ENCODE results near the gene SRBD1.

DNA sequence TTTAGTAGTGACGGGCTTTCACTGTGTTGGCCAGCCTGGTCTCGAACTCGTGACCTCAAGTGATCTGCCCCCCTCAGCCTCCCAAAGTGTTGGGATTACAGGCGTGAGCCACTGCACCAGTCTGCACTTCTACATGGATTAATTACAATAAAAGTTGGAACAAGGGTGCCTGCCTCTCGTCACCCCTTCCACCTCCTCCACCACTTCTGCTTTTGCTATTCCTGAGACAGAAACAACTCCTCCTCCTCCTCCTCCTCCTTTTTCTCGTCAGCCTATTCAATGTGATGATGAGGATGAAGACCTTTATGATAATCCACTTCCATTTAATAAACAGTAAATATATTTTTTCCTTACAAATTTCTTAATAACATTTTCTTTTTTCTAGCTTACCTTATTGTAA, 35.2 kb downstream of the SRBD1 start:
- TF ChIP-seq, protein P1, sequence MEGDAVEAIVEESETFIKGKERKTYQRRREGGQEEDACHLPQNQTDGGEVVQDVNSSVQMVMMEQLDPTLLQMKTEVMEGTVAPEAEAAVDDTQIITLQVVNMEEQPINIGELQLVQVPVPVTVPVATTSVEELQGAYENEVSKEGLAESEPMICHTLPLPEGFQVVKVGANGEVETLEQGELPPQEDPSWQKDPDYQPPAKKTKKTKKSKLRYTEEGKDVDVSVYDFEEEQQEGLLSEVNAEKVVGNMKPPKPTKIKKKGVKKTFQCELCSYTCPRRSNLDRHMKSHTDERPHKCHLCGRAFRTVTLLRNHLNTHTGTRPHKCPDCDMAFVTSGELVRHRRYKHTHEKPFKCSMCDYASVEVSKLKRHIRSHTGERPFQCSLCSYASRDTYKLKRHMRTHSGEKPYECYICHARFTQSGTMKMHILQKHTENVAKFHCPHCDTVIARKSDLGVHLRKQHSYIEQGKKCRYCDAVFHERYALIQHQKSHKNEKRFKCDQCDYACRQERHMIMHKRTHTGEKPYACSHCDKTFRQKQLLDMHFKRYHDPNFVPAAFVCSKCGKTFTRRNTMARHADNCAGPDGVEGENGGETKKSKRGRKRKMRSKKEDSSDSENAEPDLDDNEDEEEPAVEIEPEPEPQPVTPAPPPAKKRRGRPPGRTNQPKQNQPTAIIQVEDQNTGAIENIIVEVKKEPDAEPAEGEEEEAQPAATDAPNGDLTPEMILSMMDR (IDR thresholded peaks at IDR 0.05) = no peak
- TF ChIP-seq POLR2AphosphoS5 (IDR thresholded peaks at IDR 0.05) (no peak), POLR2A (IDR thresholded peaks at IDR 0.05) (no peak), EP300 (IDR thresholded peaks at IDR 0.05; ENCODE audit: low read depth) (no peak)

Data from transverse colon (tissue), 4 donors.